ENCODE measurements around the gene LCP2. TPM values are rescaled to one million over a fixed set of nuclear protein-coding genes. Genes with fewer than 3 reads are reported as not detected.

LCP2 gene
- total RNA-seq, 1 experiment from 2014 or later: not detected

DNA sequence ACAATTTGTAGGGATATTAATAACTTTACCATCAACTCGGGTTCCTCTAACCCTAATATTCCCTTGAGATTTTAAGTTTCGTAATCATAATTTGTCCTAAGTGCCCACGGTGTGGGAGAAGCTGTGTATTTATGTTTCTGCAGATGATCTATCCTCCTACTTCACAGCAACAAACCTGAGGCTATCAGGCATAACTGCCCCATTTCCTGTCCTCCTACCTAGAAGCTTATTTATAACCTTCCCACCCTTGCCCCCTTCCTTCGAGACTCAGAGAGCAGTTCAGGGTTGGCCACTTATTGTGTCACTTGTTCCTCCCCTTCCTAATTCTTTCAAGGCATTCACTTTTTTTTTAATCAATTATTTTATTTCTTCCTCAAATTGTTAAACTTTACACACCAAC is 29.6 kb upstream of the LCP2 start:
- no peaks in the 10 kb centered on the region for H3K9me3 Mint-ChIP-seq
- H3K36me3 Mint-ChIP-seq (ENCODE audit: insufficient read depth in 1 of 3, low read depth in 3 of 3): no peaks in the 10 kb centered on the region
- WGBS (ENCODE audit: extremely low coverage, insufficient read length, low lambda C conversion rate): no CpG with 5 or more reads among the region's 4 CpGs
- Histone ChIP-seq H3K9ac (ENCODE audit: extremely low read depth, insufficient read length, low read length) (no peak overlapping the region), H2BK120ac (ENCODE audit: low read depth, low read length, poor library complexity, severe bottlenecking) (no peak overlapping the region), H3K18ac (ENCODE audit: insufficient read length, low read depth, low read length) (no peak overlapping the region), H2BK20ac (ENCODE audit: low read depth, low read length, poor library complexity, severe bottlenecking) (no peak overlapping the region), H4K20me1 (ENCODE audit: control insufficient read depth, insufficient read depth, insufficient read length) (no peaks in the 10 kb centered on the region), H2AFZ (ENCODE audit: low read length) (no peak overlapping the region), H3K4me2 (ENCODE audit: insufficient read depth, insufficient read length, low read length) (no peak overlapping the region), H3K4me1 (ENCODE audit: insufficient read depth, low read length) (peaks cover 3% of the 10 kb centered on the region; the same call in 1 of the 2 replicates), H4K5ac (ENCODE audit: insufficient read length, low read depth, low read length) (no peak overlapping the region), H2BK15ac (ENCODE audit: low read depth, low read length) (no peak overlapping the region), H3K27ac (ENCODE audit: insufficient read length, low read depth, low read length) (no peak overlapping the region), H3K4ac (ENCODE audit: low read depth, low read length) (no peak overlapping the region), H2AK5ac (ENCODE audit: insufficient read length, low read length) (no peak overlapping the region), H4K91ac (ENCODE audit: insufficient read length, low read depth, low read length) (no peak overlapping the region), H3T11ph (ENCODE audit: low read length) (no peak overlapping the region), H3K79me2 (ENCODE audit: insufficient read depth, low read length) (no peaks in the 10 kb centered on the region; the same call in 1 of the 2 replicates), H2BK12ac (ENCODE audit: insufficient read length, low read depth, low read length) (no peak overlapping the region), H3K23ac (ENCODE audit: insufficient read length, low read depth, low read length) (no peak overlapping the region), H3K9me3 (ENCODE audit: control insufficient read depth, low read depth, low read length) (no peaks in the 10 kb centered on the region), H3K14ac (ENCODE audit: insufficient read depth, low read length) (no peak overlapping the region), H4K8ac (replicated peaks; ENCODE audit: insufficient read length, low read depth, low read length) (no peak overlapping the region), H2BK5ac (ENCODE audit: insufficient read length, low read length) (no peak overlapping the region), H3K23me2 (ENCODE audit: insufficient read length, low read depth, low read length, poor library complexity, severe bottlenecking) (no peaks in the 10 kb centered on the region), H3K56ac (ENCODE audit: insufficient read length, low read depth, low read length) (no peak overlapping the region), H3K79me1 (ENCODE audit: insufficient read depth, low read depth, low read length, poor library complexity, severe bottlenecking) (no peaks in the 10 kb centered on the region), H3K27me3 (ENCODE audit: insufficient read depth, low read length) (no peaks in the 10 kb centered on the region)
- H3K27me3 Mint-ChIP-seq (ENCODE audit: low read depth): no peaks in the 10 kb centered on the region
- TF ChIP-seq, protein P1, sequence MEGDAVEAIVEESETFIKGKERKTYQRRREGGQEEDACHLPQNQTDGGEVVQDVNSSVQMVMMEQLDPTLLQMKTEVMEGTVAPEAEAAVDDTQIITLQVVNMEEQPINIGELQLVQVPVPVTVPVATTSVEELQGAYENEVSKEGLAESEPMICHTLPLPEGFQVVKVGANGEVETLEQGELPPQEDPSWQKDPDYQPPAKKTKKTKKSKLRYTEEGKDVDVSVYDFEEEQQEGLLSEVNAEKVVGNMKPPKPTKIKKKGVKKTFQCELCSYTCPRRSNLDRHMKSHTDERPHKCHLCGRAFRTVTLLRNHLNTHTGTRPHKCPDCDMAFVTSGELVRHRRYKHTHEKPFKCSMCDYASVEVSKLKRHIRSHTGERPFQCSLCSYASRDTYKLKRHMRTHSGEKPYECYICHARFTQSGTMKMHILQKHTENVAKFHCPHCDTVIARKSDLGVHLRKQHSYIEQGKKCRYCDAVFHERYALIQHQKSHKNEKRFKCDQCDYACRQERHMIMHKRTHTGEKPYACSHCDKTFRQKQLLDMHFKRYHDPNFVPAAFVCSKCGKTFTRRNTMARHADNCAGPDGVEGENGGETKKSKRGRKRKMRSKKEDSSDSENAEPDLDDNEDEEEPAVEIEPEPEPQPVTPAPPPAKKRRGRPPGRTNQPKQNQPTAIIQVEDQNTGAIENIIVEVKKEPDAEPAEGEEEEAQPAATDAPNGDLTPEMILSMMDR (conservative IDR thresholded peaks at IDR 0.05): no peak
- peaks cover 14% of the 10 kb centered on the region in 2 experiments for H3K4me1 Mint-ChIP-seq
- DNase-seq: no peak
- H3K4me3 Mint-ChIP-seq: no peak overlapping the region
- no peak overlapping the region for H3K27ac Mint-ChIP-seq

Data from H9 (cell line).